ENCODE data around the gene CALHM1. TPM values are rescaled to one million over a fixed set of nuclear protein-coding genes. Genes with fewer than 3 reads are reported as not detected.

Gene CALHM1
- total RNA-seq, 1 donor from 2014 or later, result not detected

GRCh38 chr10:103445366-103445765 is 13.3 kb downstream of the CALHM1 start:
- H3K27me3 ChIP-seq, result no peaks in the 10 kb centered on the region
- H3K4me3 ChIP-seq, result no peak overlapping the region
- no peak for DNase-seq (ENCODE audit: extremely low spot score in 2 of 2)
- intact Hi-C loops (cut with DNase I), result no loop called here
- TF ChIP-seq POLR2AphosphoS5 (IDR thresholded peaks at IDR 0.05; ENCODE audit: insufficient read depth in 1 of 2, low read depth in 1 of 2), result no peak
- TF ChIP-seq POLR2A (IDR thresholded peaks at IDR 0.05), result no peak
- TF ChIP-seq CTCF (IDR thresholded peaks at IDR 0.05), result no peak
- H3K4me1 ChIP-seq, result peaks cover 81% of the 10 kb centered on the region
- H3K9me3 ChIP-seq, result no peaks in the 10 kb centered on the region
- peak overlapping the region; percentile 89 for H3K27ac ChIP-seq
- H3K36me3 ChIP-seq, result peaks cover 0 to 74% of the 10 kb centered on the region in 2 donors

GRCh38 chr10:103444478-103444877 is 14.2 kb downstream of the CALHM1 start:
- intact Hi-C loops (cut with DNase I), result no loop called here
- no peak for DNase-seq (ENCODE audit: extremely low spot score in 2 of 2)
- Histone ChIP-seq H3K9me3 (no peaks in the 10 kb centered on the region), H3K4me1 (peaks cover 72% of the 10 kb centered on the region), H3K27me3 (no peaks in the 10 kb centered on the region), H3K4me3 (no peak overlapping the region), H3K36me3 (peaks cover 0 to 75% of the 10 kb centered on the region in 2 donors), H3K27ac (peak overlapping the region; percentile 89)
- TF ChIP-seq POLR2A (IDR thresholded peaks at IDR 0.05) (no peak), CTCF (IDR thresholded peaks at IDR 0.05) (no peak)

GRCh38 chr10:103443475-103444185 is 15.1 kb downstream of the CALHM1 start:
- Histone ChIP-seq H3K9me3 (no peaks in the 10 kb centered on the region), H3K36me3 (peaks cover 0 to 77% of the 10 kb centered on the region in 2 donors), H3K4me1 (peaks cover 64% of the 10 kb centered on the region), H3K27me3 (no peaks in the 10 kb centered on the region), H3K4me3 (no peak overlapping the region), H3K27ac (peak overlapping the region; percentile 89)
- DNase-seq (ENCODE audit: extremely low spot score in 2 of 2), result no peak
- no peak for TF ChIP-seq POLR2AphosphoS5 (IDR thresholded peaks at IDR 0.05; ENCODE audit: insufficient read depth in 1 of 2, low read depth in 1 of 2)
- intact Hi-C loops (cut with DNase I), result no loop called here

- H3K9me3 ChIP-seq, result no peaks in the 10 kb centered on the region
- intact Hi-C loops (cut with DNase I), result no loop called here
- peaks cover 48% of the 10 kb centered on the region for H3K4me1 ChIP-seq
- peak overlapping the region; percentile 89 for H3K27ac ChIP-seq
- no peak overlapping the region for H3K4me3 ChIP-seq
- TF ChIP-seq CTCF (IDR thresholded peaks at IDR 0.05) (no peak), POLR2A (IDR thresholded peaks at IDR 0.05) (no peak), POLR2AphosphoS5 (IDR thresholded peaks at IDR 0.05; ENCODE audit: insufficient read depth in 1 of 2, low read depth in 1 of 2) (peak in 1 of 2 donors; percentile 27)
- DNase-seq (ENCODE audit: extremely low spot score in 2 of 2), result no peak
- H3K36me3 ChIP-seq, result peaks cover 0 to 78% of the 10 kb centered on the region in 2 donors
- H3K27me3 ChIP-seq, result no peaks in the 10 kb centered on the region
Measured at GRCh38 chr10:103442031-103442461, 16.7 kb downstream of the CALHM1 start.

GRCh38 chr10:103441611-103442010 is 17.1 kb downstream of the CALHM1 start:
- TF ChIP-seq CTCF (IDR thresholded peaks at IDR 0.05), result no peak
- TF ChIP-seq POLR2AphosphoS5 (IDR thresholded peaks at IDR 0.05; ENCODE audit: insufficient read depth in 1 of 2, low read depth in 1 of 2), result no peak
- no peak for TF ChIP-seq POLR2A (IDR thresholded peaks at IDR 0.05)
- no peak for DNase-seq (ENCODE audit: extremely low spot score in 2 of 2)
- H3K4me1 ChIP-seq, result peaks cover 44% of the 10 kb centered on the region
- no peak overlapping the region for H3K4me3 ChIP-seq
- H3K36me3 ChIP-seq, result peaks cover 0 to 76% of the 10 kb centered on the region in 2 donors
- no peaks in the 10 kb centered on the region for H3K27me3 ChIP-seq
- no peaks in the 10 kb centered on the region for H3K9me3 ChIP-seq
- intact Hi-C loops (cut with DNase I), result no loop called here
- H3K27ac ChIP-seq, result peak overlapping the region; percentile 89
